H1 (cell line): ENCODE results near the gene IQSEC3. TPM values are rescaled to one million over a fixed set of nuclear protein-coding genes. Genes with fewer than 3 reads are reported as not detected.

Experiments
- BRCA1 ChIP-seq: IDR thresholded peaks from 2 replicates; pipeline ENCODE4 v1.6.1; 2012; ENCODE audit warnings: low read depth, low read length, improper control_type of control experiment
- CBX5 ChIP-seq: fragments of 300-800, 300-1000 bp; sonication (generic); IDR thresholded peaks from 2 replicates; pipeline ENCODE4 v1.7.1; 2016; ENCODE audit warnings: antibody characterized with exemption, low read length, low read depth
- CBX8 ChIP-seq: fragments of 300-800, 300-1000 bp; sonication (generic); IDR thresholded peaks from 2 replicates; pipeline ENCODE4 v1.7.1; 2016; ENCODE audit warnings: low read depth, low read length, borderline replicate concordance
- CHD2 ChIP-seq: IDR thresholded peaks from 2 replicates; pipeline ENCODE4 v1.6.1; 2012; ENCODE audit warnings: low read length, improper control_type of control experiment
- CTBP2 ChIP-seq: IDR thresholded peaks from 2 replicates; pipeline ENCODE4 v1.7.0; 2011; ENCODE audit warnings: borderline replicate concordance, mild to moderate bottlenecking, moderate library complexity, mixed read lengths, low read length; ENCODE audit not compliant: insufficient read depth, insufficient read length
- CTCF ChIP-seq, 3 experiments: IDR thresholded peaks; 1 replicate in 2 of 3; 2 replicates in 1 of 3; pipeline versions ENCODE4 v1.5.1 to v1.6.1; 2011; ENCODE audit warnings: low read length in 3 of 3, mild to moderate bottlenecking in 3 of 3, inconsistent platforms in 2 of 3, low read depth in 1 of 3, moderate library complexity in 1 of 3; ENCODE audit not compliant: insufficient read depth in 1 of 3; ENCODE audit errors: control extremely low read depth in 1 of 3
- EZH2 ChIP-seq: fragments of 200-600 bp; sonication (generic); IDR thresholded peaks from 2 replicates; pipeline ENCODE4 v1.7.1; 2012; ENCODE audit warnings: low read depth, mild to moderate bottlenecking, moderate library complexity, low read length, inconsistent platforms; ENCODE audit not compliant: severe bottlenecking
- FOSL1 ChIP-seq: IDR thresholded peaks from 2 replicates; pipeline ENCODE4 v1.6.1; 2011; ENCODE audit warnings: mild to moderate bottlenecking, low read depth, low read length, moderate library complexity; ENCODE audit not compliant: insufficient read depth
- GTF2F1 ChIP-seq: IDR thresholded peaks from 2 replicates; pipeline ENCODE4 v1.6.1; 2012; ENCODE audit warnings: low read depth, low read length, improper control_type of control experiment, borderline replicate concordance
- KDM1A ChIP-seq: fragments of 200-600, 300-600 bp; sonication (generic); IDR thresholded peaks from 2 replicates; pipeline ENCODE4 v1.7.1; 2016; ENCODE audit warnings: mild to moderate bottlenecking, low read length, borderline replicate concordance
- KDM5A ChIP-seq: fragments of 200-600 bp; IDR thresholded peaks from 2 replicates; pipeline ENCODE4 v1.7.1; 2012; ENCODE audit warnings: mild to moderate bottlenecking, low read length, inconsistent platforms, mixed read lengths
- POU5F1 ChIP-seq: IDR thresholded peaks from 2 replicates; pipeline ENCODE4 v1.6.1; 2011; ENCODE audit warnings: low read depth, mild to moderate bottlenecking, low read length, moderate library complexity
- RXRA ChIP-seq: IDR thresholded peaks from 2 replicates; pipeline ENCODE4 v1.6.1; 2011; ENCODE audit warnings: low read depth, mild to moderate bottlenecking, low read length, moderate library complexity; ENCODE audit not compliant: insufficient read depth
- SIN3A ChIP-seq, 2 experiments: IDR thresholded peaks in 1 of 2; conservative IDR thresholded peaks in 1 of 2; 2 replicates each; pipeline ENCODE4 v1.6.1; 2011 to 2012; ENCODE audit warnings: low read length in 2 of 2, improper control_type of control experiment in 1 of 2, low read depth in 1 of 2, mild to moderate bottlenecking in 1 of 2
- SUZ12 ChIP-seq: fragments of 200-600 bp; sonication (generic); IDR thresholded peaks from 2 replicates; pipeline ENCODE4 v1.6.1; 2012; ENCODE audit warnings: mild to moderate bottlenecking, inconsistent platforms, low read length, moderate library complexity, mixed read lengths
- TAF7 ChIP-seq: optimal IDR thresholded peaks from 2 replicates; pipeline ENCODE3; 2011; ENCODE audit warnings: low read depth, mild to moderate bottlenecking, inconsistent platforms, low read length, moderate library complexity, borderline replicate concordance
- TCF12 ChIP-seq: IDR thresholded peaks from 2 replicates; pipeline ENCODE4 v1.6.1; 2011; ENCODE audit warnings: low read depth, mild to moderate bottlenecking, low read length
- USF2 ChIP-seq: IDR thresholded peaks from 2 replicates; pipeline ENCODE4 v1.6.1; 2011; ENCODE audit warnings: low read length, improper control_type of control experiment
- polyA plus RNA-seq, 7 experiments: library from polyadenylated mRNA; depleted of rRNA in 3 of 7; stranded (reverse) in 5 of 7; unstranded in 2 of 7; fragments of >200 nt in 5 of 7; fragments of 200-250 nt in 2 of 7; gene quantifications; 1 replicate in 5 of 7; 2 replicates in 1 of 7; 4 replicates in 1 of 7; pipeline versions ENCODE4 v1.2.1 to v1.2.3, GENCODE V29; 2011 to 2013; ENCODE audit warnings: missing spikeins in 2 of 7, mixed read lengths in 2 of 7
- total RNA-seq: library from RNA; stranded (reverse); fragmentation: NEBNext Ultra II Directional; extraction: Animal tissue kit (Norgen Biotek cat#: 25700); gene quantifications from 2 replicates; pipeline ENCODE4 v1.2.1, GENCODE V29; 2021
- TF ChIP-seq, protein P1 (sequence below): IDR thresholded peaks from 2 replicates; pipeline ENCODE4 v1.6.1; 2012; ENCODE audit warnings: inconsistent platforms

The IQSEC3 gene
- total and polyA plus RNA-seq, 2 of the 8 experiments (the other 6 are each of a cell fraction or from before 2014, with no cell fraction given), result 1.2 to 3.1 TPM

DNA sequence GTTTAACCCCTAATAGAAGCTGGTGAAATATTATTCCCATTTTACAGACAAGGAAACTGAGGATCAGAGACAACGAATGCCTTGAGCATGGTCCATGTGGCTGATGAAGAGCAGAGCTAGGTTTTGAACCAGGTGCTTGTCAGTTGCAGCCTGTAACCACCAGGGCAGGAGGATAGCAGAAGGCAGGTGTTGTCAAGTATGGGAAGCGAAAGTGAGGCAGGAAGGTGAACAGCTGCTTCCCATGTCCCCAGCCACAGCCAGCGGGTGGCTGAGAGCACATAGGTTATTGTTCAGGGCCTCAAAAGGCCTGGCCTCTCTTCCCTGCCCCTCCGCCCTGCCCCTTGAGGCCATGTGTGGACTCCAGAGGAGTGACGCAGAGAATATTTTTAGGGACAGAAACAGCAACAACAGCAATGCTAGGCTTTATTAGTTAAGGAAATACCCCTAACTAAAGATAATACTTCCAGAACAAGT, 39.6 kb downstream of the IQSEC3 start (continued):
- TF ChIP-seq EZH2 (no peak), TAF7 (peak; percentile 37), CTCF (IDR thresholded peaks at IDR 0.05; ENCODE audit: control extremely low read depth in 1 of 3, insufficient read depth in 1 of 3, low read depth in 1 of 3, low read length in 3 of 3) (peak; percentile 44 to 79 (median 58)), SIN3A (conservative IDR thresholded peaks at IDR 0.05 in 1 of 2, IDR thresholded peaks at IDR 0.05 in 1 of 2; ENCODE audit: low read depth in 1 of 2, low read length in 2 of 2) (peak in 1 of 2 experiments; percentile 84; a peak in 2 of 4 replicates), USF2 (no peak), KDM5A (no peak), FOSL1 (no peak), RXRA (no peak), TCF12 (peak; percentile 74; the same call in 1 of the 2 replicates), CTBP2 (no peak), GTF2F1 (no peak), POU5F1 (no peak), SUZ12 (no peak), CBX5 (no peak), BRCA1 (no peak), KDM1A (peak; percentile 90; the same call in 1 of the 2 replicates), CBX8 (no peak), CHD2 (no peak)
- TF ChIP-seq, protein P1, sequence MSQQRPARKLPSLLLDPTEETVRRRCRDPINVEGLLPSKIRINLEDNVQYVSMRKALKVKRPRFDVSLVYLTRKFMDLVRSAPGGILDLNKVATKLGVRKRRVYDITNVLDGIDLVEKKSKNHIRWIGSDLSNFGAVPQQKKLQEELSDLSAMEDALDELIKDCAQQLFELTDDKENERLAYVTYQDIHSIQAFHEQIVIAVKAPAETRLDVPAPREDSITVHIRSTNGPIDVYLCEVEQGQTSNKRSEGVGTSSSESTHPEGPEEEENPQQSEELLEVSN, result no peak
